ENCODE data around the gene AOPEP. TPM values are rescaled to one million over a fixed set of nuclear protein-coding genes. Genes with fewer than 3 reads are reported as not detected.
"Not testable (repeated sequence)": the region's sequence is repeated elsewhere in the genome, so short reads cannot be mapped to it uniquely, and the experiment has no call there.

Gene AOPEP
- total RNA-seq, 1 experiment from 2014 or later, result 79.5 TPM

GRCh38 chr9:95008151-95008771 is 281.8 kb downstream of the AOPEP start:
- no peak overlapping the region for H3K27ac ChIP-seq
- no peak overlapping the region for H3K4me3 ChIP-seq
- H3K4me1 ChIP-seq, result peaks cover 10% of the 10 kb centered on the region
- H3K27me3 ChIP-seq, result no peaks in the 10 kb centered on the region
- H3K9me3 ChIP-seq (replicated peaks), result no peaks in the 10 kb centered on the region
- no peak for DNase-seq
- peaks cover 42% of the 10 kb centered on the region for H3K36me3 ChIP-seq

GRCh38 chr9:95009459-95009858 is 283.0 kb downstream of the AOPEP start:
- peaks cover 49% of the 10 kb centered on the region for H3K36me3 ChIP-seq
- no peaks in the 10 kb centered on the region for H3K9me3 ChIP-seq (replicated peaks)
- H3K27ac ChIP-seq, result no peak overlapping the region
- H3K4me1 ChIP-seq, result peaks cover 4% of the 10 kb centered on the region; the same call in 1 of the 2 replicates
- no peaks in the 10 kb centered on the region for H3K27me3 ChIP-seq
- no peak overlapping the region for H3K4me3 ChIP-seq
- no peak for DNase-seq

- H3K27ac ChIP-seq, result no peak overlapping the region
- H3K27me3 ChIP-seq, result no peaks in the 10 kb centered on the region
- no peak overlapping the region for H3K4me3 ChIP-seq
- no peaks in the 10 kb centered on the region for H3K9me3 ChIP-seq (replicated peaks)
- peaks cover 4% of the 10 kb centered on the region; the same call in 1 of the 2 replicates for H3K4me1 ChIP-seq
- DNase-seq, result no peak
- peaks cover 59% of the 10 kb centered on the region for H3K36me3 ChIP-seq
These were observed 283.9 kb downstream of the AOPEP start for GRCh38 chr9:95010431-95010838.

GRCh38 chr9:95012035-95012708 is 285.7 kb downstream of the AOPEP start:
- H3K4me1 ChIP-seq, result peaks cover 4% of the 10 kb centered on the region; the same call in 1 of the 2 replicates
- H3K27me3 ChIP-seq, result no peaks in the 10 kb centered on the region
- no peak overlapping the region for H3K4me3 ChIP-seq
- no peak for DNase-seq
- no peak overlapping the region for H3K27ac ChIP-seq
- no peaks in the 10 kb centered on the region for H3K9me3 ChIP-seq (replicated peaks)
- H3K36me3 ChIP-seq, result peaks cover 75% of the 10 kb centered on the region

- no peak overlapping the region for H3K27ac ChIP-seq
- no peaks in the 10 kb centered on the region for H3K27me3 ChIP-seq
- H3K4me1 ChIP-seq, result peaks cover 4% of the 10 kb centered on the region; the same call in 1 of the 2 replicates
- no peaks in the 10 kb centered on the region for H3K9me3 ChIP-seq (replicated peaks)
- H3K36me3 ChIP-seq, result peaks cover 74% of the 10 kb centered on the region
- no peak for DNase-seq
- H3K4me3 ChIP-seq, result no peak overlapping the region
These were observed 286.4 kb downstream of the AOPEP start for GRCh38 chr9:95012902-95013301.

- Histone ChIP-seq H3K4me1 (no peaks in the 10 kb centered on the region), H3K9me3 (replicated peaks) (no peaks in the 10 kb centered on the region), H3K27me3 (no peaks in the 10 kb centered on the region), H3K4me3 (no peak overlapping the region), H3K27ac (no peak overlapping the region), H3K36me3 (peaks cover 66% of the 10 kb centered on the region)
- no peak for DNase-seq
These were observed 288.4 kb downstream of the AOPEP start for GRCh38 chr9:95014917-95015316.

GRCh38 chr9:95015569-95015968 is 289.1 kb downstream of the AOPEP start:
- Histone ChIP-seq H3K27ac (no peak overlapping the region), H3K36me3 (peaks cover 68% of the 10 kb centered on the region)
- no peak for DNase-seq

GRCh38 chr9:95017062-95017461 is 290.6 kb downstream of the AOPEP start:
- H3K27ac ChIP-seq, result no peak overlapping the region
- DNase-seq, result no peak
- no peaks in the 10 kb centered on the region for H3K27me3 ChIP-seq

More at GRCh38 chr9:95015569-95015968, 289.1 kb downstream of the AOPEP start:
- no peaks in the 10 kb centered on the region for H3K9me3 ChIP-seq (replicated peaks)
- no peaks in the 10 kb centered on the region for H3K27me3 ChIP-seq
- no peak overlapping the region for H3K4me3 ChIP-seq
- no peaks in the 10 kb centered on the region for H3K4me1 ChIP-seq

GRCh38 chr9:95017661-95018060 is 291.2 kb downstream of the AOPEP start:
- Histone ChIP-seq H3K4me1 (no peaks in the 10 kb centered on the region), H3K27ac (no peak overlapping the region), H3K27me3 (no peaks in the 10 kb centered on the region), H3K4me3 (no peak overlapping the region), H3K9me3 (replicated peaks) (no peaks in the 10 kb centered on the region), H3K36me3 (peaks cover 74% of the 10 kb centered on the region)
- no peak for DNase-seq

More at GRCh38 chr9:95017062-95017461, 290.6 kb downstream of the AOPEP start:
- Histone ChIP-seq H3K9me3 (replicated peaks) (no peaks in the 10 kb centered on the region), H3K4me3 (no peak overlapping the region), H3K36me3 (peaks cover 74% of the 10 kb centered on the region), H3K4me1 (no peaks in the 10 kb centered on the region)

GRCh38 chr9:95018099-95018936 is 291.8 kb downstream of the AOPEP start:
- Histone ChIP-seq H3K27ac (no peak overlapping the region), H3K9me3 (replicated peaks) (no peaks in the 10 kb centered on the region), H3K36me3 (peaks cover 76% of the 10 kb centered on the region), H3K27me3 (no peaks in the 10 kb centered on the region), H3K4me3 (no peak overlapping the region), H3K4me1 (no peaks in the 10 kb centered on the region; the same call in 1 of the 2 replicates)
- DNase-seq, result no peak

- H3K4me3 ChIP-seq; H3K27ac ChIP-seq; H3K9me3 ChIP-seq (replicated peaks); DNase-seq; H3K27me3 ChIP-seq: not testable (repeated sequence)
- peaks cover 64% of the 10 kb centered on the region for H3K36me3 ChIP-seq
- peaks cover 12% of the 10 kb centered on the region for H3K4me1 ChIP-seq
These were observed 294.1 kb downstream of the AOPEP start for GRCh38 chr9:95020644-95021043.

- H3K4me1 ChIP-seq, result peaks cover 18% of the 10 kb centered on the region
- no peaks in the 10 kb centered on the region for H3K9me3 ChIP-seq (replicated peaks)
- H3K27ac ChIP-seq, result no peak overlapping the region
- H3K36me3 ChIP-seq, result peaks cover 57% of the 10 kb centered on the region
- no peak overlapping the region for H3K4me3 ChIP-seq
- no peak for DNase-seq
- no peaks in the 10 kb centered on the region for H3K27me3 ChIP-seq
These were observed 294.8 kb downstream of the AOPEP start for GRCh38 chr9:95021166-95021886.

GRCh38 chr9:95022657-95023056 is 296.2 kb downstream of the AOPEP start:
- H3K9me3 ChIP-seq (replicated peaks), result no peaks in the 10 kb centered on the region
- peaks cover 21% of the 10 kb centered on the region for H3K4me1 ChIP-seq
- no peaks in the 10 kb centered on the region for H3K27me3 ChIP-seq
- H3K4me3 ChIP-seq, result no peak overlapping the region
- H3K27ac ChIP-seq, result no peak overlapping the region
- DNase-seq, result no peak
- H3K36me3 ChIP-seq, result peaks cover 57% of the 10 kb centered on the region

GRCh38 chr9:95023217-95024003 is 296.9 kb downstream of the AOPEP start:
- no peak for DNase-seq
- no peaks in the 10 kb centered on the region for H3K9me3 ChIP-seq (replicated peaks)
- peaks cover 29% of the 10 kb centered on the region for H3K4me1 ChIP-seq
- H3K27me3 ChIP-seq, result no peaks in the 10 kb centered on the region
- peaks cover 58% of the 10 kb centered on the region for H3K36me3 ChIP-seq
- no peak overlapping the region for H3K4me3 ChIP-seq
- no peak overlapping the region for H3K27ac ChIP-seq

Measured in SJCRH30 (cell line).